GM18873 (cell line): ENCODE data around the gene PCBP1.
"Not testable (repeated sequence)": the region's sequence is repeated elsewhere in the genome, so short reads cannot be mapped to it uniquely, and the experiment has no call there.

Experiments used
- ATAC-seq: cut with Tn5 transposase; IDR thresholded peaks from one replicate; pipeline ENCODE4 v1.9.1; 2021; ENCODE audit warnings: mild to moderate bottlenecking, moderate library complexity, moderate number of reproducible peaks; ENCODE audit not compliant: unreplicated experiment, low FRiP score

The PCBP1 gene

DNA sequence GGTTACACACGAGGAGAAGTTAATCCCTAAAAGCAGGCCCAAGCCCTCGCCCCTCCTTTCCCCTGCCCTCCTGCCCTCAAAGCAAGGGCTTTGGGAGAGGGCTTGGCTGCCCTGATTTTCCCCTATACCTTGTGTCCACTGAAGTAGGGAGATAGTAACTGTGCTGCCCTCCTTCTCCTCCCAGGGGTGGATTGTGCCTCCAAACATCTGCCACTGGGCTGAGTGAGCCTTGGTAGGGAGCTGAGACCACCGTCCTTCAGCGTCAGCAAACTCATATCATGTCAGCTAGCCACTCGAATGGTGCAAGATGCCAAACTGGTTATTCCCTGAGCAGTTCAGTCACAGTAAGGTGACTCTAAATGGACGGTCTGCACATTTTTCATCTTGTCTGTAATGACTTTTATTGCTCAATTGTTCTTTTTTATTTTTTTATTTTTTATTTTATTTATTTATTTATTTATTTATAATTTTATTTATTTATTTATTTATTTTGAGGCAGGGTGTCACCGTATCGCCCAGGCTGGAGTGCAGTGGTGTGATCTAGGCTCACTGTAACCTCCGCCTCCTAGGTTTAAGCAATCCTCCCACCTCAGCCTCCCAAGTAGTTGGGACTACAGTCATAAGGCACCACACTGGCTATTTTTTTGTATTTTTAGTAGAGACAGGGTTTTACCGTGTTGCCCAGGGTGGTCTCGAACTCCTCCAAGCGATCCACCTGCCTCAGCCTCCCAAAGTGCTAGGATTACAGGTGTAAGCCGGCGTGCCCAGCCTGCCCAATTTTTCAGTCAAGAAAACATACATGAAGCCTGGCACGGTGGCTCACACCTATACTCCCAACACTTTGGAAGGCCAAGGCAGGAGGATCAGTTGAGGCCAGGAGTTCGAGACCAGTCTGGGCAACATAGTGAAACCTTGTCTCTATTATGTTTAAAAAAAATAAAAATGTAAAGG is 8.7 kb downstream of the PCBP1 start:
- no peak for ATAC-seq

DNA sequence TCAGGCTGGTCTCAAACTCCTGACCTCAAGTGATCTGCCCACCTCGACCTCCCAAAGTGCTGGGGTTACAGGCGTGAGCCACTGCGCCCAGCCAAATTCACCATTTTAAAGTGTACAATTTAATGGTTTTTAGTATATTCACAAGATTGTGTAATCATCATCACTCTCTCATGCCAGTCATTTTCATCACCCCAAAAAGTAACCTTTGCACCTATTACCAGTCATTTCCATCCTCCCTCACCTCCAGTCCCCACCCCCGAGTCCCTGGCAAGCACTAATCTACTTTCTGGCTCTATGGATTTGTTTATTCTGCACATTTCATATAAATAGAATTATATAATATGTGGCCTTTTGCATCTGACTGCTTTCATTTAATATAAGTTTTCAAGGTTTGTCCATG is 10.8 kb downstream of the PCBP1 start:
- ATAC-seq: no peak

DNA sequence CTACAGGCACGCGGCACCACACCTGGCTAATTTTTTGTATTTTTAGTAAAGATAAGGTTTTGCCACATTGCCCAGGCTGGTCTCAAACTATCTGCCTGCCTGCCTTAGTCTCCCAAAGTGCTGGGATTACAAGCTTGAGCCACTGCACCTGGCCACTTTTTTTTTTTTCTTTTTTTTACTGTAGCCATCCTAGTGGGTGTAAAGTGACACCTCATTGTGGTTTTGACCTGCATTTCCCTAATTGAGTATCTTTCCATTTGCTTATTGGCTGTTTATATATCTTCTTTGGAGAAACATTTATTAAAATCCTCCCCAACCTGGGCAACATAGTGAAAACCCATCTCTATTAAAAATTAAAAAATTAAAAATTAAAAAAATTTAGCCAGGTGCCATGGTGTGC is 12.0 kb downstream of the PCBP1 start:
- no peak for ATAC-seq

DNA sequence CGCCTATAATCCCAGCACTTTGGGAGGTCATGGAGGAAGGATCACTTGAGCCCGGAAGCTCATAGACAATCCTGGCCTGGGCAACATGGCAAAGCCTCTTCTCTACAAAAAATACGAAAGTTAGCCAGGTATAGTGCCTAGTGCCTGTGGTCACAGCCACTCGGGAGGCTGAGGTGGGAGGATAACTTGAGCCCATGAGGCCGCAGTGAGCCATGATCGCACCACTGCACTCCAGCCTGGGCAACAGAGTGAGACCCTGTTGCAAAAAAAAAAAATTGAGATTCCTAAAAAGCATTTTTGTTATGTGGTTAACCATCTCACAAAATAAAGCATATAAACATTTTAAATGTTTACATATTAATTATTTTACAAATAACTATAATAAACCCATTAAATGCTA is 13.9 kb downstream of the PCBP1 start:
- ATAC-seq: no peak

DNA sequence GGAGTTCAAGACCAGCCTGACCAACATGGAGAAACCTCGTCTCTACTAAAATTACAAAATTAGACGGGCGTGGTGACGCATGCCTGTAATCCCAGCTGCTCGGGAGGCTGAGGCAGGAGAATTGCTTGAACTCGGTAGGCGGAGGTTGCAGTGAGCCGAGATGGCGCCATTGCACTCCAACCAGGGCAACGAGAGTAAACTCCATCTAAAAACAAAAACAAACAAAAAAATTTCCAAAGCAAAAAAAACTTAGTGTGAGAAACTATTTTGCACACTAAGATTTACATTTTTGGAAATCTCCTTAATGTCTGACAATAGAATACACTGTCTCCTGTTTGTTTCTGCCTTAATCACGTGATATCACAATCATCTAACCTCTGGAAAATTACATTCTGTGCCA is 14.4 kb downstream of the PCBP1 start:
- ATAC-seq: not testable (repeated sequence)

DNA sequence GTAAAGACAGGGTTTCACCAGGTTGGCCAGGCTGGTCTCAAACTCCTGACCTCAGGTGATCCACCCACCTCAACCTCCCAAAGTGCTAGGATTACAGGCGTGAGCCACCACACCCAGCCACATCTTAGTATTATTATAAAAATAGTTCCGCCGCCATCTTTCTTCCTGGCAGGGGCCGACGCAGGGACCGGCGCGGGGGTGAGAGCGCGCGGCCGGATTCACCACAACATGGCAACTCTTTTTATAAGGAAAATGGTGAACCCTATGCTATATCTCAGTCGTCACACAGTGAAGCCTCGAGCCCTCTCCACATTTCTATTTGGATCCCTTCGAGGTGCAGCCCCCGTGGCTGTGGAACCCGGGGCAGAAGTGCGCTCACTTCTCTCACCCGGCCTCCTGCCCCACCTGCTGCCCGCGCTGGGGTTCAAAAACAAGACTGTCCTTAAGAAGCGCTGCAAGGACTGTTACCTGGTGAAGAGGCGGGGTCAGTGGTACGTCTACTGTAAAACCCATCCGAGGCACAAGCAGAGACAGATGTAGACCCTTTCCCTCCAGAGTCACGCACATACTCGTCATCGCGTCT is 15.1 kb downstream of the PCBP1 start:
- not testable (repeated sequence) for ATAC-seq

DNA sequence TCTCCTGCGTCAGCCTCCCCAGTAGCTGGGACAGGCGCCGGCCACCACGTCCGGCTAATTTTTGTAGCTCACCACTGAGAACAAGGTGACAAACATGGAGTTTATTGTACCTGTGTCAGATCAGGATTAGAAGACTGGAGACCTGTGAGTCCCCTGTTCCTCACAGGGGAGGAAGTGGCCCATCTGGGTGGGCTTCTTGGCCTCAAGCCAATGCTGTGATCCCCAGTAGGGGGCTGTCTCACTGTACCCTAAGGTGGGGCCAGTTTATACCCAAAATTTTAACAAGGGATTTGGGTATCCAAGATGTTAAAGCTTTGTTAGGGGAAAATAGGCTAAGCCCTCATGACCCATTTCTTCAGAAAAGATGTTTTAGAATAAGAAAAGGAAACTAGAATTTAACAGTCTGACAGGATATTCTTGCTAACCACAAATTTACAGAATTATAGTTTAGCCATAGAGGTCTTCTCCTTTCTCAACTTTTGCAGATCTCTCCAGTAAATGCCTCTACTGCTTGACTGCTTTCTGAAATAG is 16.3 kb downstream of the PCBP1 start:
- ATAC-seq: no peak

DNA sequence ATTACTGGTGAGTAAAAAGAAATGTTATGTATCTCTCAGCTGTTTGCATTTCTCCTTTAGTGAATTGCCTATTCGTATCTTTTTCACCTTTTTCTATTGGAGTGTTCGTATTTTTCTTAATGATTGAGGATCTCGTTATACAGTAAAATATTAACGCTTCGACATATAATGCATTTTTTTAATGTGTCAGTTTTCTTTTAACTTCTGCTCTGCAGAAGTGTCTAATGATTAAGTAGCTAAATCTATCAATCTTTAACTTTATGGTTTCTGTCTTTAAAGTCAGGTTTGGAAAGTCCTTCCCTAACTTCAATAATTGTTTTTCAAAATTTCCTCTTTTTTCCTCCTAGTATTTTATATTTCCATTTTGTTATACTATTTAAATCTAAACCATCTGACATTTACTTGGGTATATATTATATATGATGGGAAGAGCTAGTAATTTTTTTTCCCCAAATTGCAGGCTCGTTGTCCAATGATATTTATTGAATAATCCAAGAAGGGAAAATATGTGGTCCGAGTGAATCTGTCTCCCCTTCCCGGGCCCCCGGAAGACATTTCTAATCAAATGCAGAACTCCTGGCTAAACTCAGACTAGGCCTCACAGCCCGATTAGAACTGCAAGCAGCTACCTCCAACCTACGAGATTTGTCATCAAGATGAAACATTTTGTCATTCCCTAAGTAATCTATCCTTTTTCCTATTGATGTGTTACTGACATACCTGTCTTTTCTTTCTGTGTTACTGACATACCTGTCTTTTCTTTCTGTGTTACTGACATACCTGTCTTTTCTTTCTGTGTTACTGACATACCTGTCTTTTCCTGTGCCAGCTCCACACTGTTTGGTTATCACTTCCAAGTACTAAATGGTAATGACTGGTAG is 17.2 kb downstream of the PCBP1 start:
- no peak for ATAC-seq

DNA sequence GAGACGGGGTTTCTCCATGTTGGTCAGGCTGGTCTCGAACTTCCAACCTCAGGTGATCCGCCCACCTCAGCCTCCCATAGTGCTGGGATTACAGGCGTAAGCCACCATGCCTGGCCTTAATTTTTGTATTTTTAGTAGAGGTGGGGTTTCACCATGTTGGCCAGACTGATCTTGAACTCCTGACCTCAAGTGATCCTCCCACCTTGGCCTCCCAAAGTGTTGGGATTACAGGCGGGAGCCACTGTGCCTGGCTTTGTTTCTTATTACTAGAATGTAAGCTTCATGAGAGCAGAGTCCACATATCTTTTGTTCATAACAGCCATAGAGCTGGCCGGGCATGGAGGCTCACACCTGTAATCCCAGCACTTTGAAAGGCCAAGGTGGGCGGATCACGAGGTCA is 18.9 kb downstream of the PCBP1 start:
- ATAC-seq: not testable (repeated sequence)

DNA sequence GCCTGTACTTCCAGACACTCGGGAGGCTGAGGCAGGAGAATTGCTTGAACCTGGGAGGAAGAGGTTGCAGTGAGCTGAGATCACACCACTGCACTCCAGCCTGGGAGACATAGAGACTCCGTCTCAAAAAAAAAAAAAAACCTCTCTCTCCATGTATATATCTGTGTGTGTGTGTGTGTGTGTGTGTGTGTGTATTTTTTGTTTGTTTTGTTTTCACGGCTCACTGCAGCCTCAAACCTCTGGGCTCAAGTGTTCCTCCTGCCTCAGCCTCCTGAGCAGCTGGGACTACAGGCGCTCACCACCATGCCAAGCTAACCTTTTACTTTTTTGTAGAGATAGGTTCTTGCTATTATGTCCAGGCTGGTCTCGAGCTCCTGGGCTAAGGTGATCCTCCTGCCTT is 23.1 kb downstream of the PCBP1 start:
- ATAC-seq: not testable (repeated sequence)

DNA sequence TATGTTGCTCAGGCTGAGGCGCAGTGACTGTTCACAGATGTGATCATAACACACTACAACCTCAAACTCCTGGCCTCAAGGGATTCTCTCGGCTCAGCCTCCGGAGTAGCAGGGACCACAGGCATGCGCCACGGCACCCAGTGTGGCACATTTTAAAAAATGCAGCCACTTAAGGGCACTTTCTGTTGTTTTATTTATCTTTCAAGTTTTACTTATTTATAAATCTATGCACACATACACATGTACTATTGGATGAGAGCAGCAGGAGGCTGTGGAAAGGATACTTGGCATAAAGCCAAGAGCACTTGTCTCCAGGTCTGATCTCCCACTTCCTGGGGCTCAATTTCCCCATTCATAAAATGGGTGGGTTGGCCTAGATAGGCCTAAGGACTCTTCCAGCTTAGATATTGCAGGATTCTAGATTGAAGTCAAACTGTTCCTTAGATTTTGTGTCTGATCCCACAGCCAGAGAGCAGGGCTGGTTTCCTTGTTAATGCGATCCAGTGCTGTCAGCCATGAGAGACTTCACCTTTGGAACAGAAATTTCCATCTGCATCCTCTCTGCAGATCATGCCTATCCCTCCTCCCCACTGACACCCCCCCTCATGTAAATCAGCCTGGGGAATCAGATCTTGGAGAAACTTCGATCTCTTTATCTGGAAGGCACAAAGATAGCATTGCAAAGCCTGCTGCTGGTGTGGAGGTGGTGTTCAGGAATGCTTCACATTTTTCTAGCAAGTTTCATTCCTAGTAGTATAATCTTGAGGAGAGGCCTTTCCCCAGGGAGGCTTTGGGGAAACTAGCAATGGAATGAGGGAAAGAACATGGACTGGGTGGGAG is 24.7 kb downstream of the PCBP1 start:
- ATAC-seq: no peak

DNA sequence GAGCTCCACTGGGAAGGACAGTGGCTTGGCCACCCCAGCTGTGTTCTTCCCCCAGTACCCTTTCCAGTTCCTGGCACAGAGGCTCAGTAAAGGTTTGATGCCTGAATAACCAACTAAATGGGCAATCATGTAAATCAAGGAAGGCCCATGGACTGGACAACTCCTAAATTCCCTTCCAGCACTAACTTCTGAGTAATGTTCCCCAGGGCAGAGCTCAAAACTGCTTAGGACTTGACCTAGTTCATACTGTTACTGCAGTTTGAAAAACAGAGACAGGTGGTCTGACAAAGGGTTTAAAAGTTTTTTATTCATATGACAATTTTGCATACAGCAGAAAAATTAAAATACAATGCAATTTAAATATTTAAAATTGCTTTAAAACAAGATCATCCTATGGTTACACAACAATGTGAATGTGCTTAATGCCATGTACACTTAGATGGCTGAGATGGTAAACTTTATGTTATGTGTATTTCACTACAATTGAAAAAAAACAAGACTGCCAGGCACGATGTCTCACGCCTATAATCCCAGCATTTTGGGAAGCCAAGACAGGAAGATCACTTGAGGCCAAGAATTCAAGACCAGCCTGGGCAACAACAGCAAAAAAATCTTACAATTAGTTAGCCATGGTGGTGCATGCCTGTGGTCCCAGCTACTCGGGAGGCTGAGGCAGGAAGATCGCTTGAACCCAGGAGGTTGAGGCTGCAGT is 26.2 kb downstream of the PCBP1 start:
- ATAC-seq: no peak

DNA sequence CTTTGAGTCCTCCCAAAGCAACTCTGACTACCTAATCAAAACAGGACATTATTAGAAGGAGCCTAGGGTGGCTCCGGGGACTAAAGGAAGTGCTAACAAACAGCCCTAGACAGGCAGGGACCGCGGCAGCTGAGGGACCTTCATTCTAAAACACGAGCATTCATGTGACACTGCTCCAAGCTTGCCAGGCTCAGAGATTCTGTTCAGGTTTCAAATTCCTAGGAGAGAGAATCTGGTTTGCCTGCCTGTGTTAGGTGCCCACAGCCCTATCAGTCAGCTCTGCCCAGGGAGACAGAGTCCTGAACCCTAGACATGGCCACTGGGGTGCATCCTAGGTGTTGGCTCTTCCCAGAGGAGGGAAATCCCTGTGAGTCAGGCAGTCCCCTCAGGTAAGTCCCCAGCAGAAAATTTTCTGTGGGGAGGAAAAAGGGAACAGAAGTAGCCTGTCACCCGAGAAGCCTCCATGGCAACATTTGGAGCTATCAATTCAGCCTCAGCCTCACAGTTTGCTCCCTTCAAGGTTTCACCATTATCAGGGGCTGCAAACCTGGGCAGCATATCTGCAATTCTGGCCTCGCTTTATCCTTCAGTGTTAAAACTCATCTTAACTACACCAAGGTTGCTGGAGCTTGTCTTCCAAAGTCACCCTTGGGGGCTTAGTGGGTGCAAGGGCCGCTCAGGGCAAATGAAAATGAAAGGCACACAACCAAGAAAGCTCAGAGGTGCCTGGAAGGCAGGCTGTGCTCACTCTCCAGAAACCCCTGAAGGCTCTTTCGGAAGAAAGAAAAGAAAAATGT is 28.6 kb downstream of the PCBP1 start:
- no peak for ATAC-seq

DNA sequence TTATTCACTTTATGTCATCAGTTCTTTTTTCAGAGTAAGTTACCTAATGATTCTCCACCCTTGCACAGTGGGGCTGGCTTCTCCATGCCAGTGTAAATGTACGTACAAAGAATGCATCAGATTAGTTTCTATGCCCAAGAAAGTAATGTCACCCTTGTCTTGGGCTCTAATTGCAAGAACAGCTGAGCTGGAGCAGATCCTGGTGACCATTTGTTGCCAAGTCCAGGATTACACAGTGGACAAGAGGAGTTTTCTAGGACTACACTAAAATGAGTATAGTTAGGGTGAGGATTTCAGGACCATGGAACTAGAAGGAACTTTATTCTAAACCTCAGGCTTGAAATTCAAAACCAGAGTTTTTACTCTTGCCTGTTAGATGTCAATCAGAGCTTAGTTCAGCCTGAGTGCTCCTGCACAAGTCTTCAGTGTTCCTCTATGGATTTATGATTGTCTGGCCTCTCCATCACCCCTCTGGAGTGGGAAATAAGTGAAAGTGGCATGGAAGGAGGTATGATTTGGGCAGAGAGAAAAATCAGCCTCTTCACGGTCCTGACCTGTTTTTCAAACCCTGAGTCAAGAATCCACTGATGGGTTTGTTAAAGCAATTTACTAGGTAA is 29.8 kb downstream of the PCBP1 start:
- ATAC-seq: no peak

DNA sequence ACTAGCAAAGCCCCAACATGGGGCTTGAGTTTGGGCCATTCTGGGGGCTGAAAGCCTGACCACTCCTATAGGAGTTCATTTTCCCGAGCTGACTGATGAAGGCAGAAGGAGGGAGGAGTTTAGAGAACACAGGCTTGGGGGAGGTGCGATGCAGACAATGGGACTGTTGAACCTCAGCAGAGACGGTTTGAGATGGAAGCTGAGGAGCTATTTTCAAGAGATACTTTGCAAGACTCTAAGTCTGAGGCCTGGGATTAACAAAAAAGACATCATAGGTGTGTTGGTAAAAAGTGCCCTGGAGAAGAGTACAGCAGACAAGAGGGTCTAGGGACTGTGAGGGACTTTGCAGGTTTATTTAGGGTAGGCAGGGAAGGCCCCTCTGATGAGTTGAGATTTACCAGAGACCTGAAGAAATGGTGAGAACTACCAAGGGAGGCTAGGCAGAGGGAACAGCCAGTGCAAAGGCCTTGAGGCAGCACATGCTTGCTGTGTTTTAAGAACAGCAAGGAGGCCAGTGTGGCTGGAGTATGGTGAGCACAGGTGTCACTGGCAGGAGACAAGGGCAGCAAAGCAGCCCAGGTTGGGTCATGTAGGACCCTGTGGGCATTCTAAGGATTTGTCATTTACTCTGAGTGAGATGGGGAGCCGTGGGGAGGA is 31.6 kb downstream of the PCBP1 start:
- no peak for ATAC-seq

DNA sequence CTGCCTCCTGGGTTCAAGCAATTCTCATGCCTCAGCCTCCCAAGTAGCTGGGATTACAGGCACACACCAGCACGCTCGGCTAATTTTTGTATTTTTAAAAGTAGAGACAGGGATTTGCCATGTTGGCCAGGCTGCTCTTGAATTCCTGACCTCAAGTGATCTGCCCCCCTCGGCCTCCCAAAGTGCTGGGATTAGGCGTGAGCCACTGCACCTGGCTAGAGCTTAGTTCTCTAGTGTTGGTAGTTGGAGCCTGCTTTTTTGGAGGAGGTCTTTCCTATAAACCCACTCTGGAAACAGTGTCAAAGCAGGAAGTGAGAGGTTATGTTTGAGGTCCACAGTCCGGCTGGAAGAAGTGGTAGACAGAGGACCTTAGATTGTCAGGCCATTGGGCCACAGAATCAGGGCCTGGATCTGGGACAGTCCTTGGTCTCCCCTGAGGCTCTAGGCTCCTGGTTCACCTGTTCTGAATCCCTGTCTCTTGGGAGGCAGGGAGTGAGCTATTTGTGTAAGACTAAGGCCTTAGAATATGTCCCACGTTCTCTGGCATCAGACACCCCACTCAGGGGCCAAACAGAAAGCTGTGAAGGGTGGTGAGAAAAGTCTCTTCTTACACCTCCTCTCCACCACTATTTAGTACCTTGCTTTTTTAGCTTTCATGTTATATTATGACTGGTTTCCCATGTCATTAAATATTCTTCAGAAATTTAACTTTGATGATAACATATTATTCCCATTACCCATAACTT is 34.5 kb downstream of the PCBP1 start:
- ATAC-seq: no peak

DNA sequence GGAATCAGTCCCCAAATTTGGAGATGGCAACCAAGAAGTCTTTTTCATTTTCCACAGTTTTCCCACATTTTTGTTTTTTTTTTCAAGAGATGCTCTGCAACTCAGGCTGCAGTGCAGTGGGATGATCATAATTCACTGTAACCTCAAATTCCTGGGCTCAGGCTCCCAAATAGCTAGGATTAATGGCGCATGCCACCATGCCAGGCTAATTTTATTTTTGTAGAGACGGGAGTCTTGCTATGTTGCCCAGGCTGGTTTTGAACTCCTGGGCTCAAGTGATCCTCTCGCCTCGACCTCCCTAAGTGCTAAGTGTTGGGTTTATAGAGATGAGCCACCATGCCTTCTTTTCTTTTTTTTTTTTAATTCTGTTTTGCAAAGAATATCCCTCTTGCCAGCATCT is 35.2 kb downstream of the PCBP1 start:
- ATAC-seq: no peak
